HPDE6-E6E7 (cell line): ENCODE data around the gene SDHAF3.
"Not testable (repeated sequence)": the region's sequence is repeated elsewhere in the genome, so short reads cannot be mapped to it uniquely, and the experiment has no call there.

Experiments used
- DNase-seq: peaks from one replicate; pipeline ENCODE4 v3.0.0; 2011; ENCODE audit warnings: missing footprints; ENCODE audit errors: extremely low spot score

SDHAF3 gene

DNA sequence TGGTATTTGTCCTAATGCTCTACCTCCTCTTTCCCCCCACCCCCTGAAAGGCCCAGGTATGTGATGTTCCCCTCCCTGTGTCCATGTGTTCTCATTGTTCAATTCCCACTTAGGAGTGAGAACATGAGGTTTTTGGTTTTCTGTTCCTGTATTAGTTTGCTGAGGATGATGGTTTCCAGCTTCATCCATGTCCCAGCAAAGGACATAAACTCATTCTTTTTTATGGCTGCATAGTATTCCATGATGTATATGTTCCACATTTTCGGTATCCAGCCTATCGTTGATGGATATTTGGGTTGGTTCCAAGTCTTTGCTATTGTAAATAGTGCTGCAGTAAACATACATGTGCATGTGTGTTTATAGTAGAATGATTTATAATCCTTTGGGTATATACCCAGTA lies 5.6 kb downstream of the SDHAF3 start:
- not testable (repeated sequence) for DNase-seq

DNA sequence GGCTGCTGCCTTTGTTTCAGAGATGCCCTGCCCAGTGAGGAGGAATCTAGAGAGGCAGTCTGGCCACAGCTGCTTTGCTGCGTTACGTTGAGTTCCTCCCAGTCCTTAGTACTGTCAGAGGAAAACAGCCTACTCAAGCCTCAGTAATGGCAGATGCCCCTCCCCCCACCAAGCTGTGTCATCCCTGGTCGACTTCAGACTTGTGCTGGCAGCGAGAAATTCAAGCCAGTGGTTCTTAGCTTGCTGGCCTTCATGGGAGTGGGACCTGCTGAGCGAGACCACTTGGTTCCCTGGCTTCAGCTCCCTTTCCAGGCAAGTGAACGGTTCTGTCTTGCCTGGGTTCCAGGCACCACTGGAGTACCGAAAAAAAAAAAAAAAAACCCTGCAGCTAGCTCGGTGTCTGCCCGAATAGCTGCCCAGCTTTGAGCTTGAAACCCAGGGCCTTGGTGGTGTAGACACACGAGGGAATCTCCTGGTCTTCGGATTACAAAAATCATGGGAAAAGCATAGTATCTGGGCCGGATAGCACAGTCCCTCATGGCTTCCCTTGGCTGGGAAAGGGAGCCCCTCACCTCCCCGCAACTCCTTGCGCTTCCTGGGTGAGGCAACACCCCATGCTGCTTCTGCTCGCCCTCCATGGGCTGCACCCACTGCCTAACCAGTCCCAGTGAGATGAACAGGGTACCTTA lies 9.1 kb downstream of the SDHAF3 start:
- no peak for DNase-seq

DNA sequence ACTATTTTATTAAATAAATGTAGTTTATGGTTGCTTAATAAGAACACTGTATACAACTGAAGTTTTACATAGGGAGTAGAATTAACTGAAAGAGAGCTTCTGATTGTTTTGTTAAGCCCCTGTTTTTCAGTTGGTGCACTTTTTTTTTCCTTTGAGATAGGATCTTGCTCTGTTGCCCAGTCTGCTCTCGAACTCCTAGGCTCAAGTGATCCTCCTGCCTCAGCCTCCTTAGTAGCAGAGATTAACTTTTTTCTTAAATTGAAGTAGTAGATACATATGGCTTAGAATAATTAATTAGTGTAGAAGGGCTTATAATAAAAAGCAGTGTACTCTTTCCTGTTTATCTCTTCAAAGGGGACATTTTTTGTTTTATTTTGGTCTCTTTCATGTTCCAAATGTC lies 11.2 kb downstream of the SDHAF3 start:
- no peak for DNase-seq

DNA sequence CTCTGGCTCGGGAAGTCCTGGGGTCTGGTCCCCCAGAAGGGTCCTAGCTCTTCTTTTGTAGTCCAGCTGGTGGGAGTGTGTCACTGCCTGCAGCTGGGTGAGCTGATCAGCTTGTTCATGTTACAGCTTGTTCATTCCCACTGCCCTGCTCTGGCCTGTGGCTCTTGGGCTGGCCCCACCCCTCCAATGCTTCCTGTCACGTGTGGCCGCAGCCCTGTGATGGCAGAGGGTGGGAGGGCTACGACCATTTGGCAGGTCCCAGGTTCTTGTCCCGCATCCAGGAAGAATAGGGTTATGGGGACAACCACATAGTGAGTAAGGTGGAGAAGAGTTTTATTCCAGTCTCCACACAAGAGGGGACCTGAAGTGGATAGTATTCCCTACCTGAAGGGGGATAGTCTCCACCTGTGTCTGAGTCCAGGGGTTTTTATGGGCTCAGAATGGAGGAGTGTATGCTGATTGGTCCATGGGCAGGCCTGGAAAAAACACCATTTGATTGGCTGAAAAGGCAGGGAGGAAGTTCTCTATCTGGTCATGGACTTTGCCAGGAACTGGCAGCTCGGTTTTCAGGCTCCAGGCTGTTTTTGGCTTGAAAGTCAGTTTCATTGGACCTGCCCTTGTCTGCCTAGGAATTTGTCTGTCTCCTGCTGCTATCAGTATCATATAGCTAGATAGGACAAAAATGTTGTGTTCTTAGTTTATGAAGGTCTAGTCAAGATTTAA lies 13.1 kb downstream of the SDHAF3 start:
- peak; percentile 52 for DNase-seq

DNA sequence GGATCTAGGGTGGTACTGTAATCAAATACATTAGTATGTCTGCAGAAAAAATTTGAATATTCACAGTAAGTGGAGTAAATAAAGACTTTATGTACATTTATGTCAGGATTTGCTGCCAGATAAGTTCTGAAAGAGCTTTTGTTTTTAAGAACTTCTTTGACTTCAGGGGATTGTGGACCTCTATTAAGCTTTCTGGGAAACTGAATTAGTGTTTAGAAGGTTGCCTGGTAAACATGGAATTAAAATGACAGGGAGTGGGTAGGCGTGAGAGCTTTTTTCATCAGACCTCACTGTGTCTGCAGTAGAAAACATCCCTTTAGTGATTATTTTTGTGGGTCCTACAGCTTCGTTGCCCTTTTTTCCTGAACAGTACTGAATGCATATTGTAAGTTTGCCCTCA lies 15.7 kb downstream of the SDHAF3 start:
- no peak for DNase-seq

DNA sequence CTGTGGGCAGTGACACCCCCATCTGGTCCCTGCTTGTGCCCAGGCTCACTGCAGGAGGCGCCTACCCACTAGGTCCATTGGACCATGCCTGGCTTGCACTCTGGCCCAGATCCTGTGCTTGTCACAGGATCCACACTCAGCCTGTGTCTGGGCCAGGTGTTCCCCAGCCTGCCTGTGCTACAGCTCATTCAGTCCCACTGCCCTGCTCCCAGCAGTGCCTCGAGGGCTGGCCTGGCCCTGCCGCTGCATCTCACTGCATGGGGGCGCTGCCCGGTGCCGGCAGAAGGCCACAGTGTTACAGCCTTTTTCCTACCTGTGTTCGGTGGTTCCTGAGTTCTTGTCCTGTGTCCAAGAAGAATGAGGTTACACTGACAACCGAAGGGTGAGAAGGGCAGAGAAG lies 21.3 kb downstream of the SDHAF3 start:
- no peak for DNase-seq

DNA sequence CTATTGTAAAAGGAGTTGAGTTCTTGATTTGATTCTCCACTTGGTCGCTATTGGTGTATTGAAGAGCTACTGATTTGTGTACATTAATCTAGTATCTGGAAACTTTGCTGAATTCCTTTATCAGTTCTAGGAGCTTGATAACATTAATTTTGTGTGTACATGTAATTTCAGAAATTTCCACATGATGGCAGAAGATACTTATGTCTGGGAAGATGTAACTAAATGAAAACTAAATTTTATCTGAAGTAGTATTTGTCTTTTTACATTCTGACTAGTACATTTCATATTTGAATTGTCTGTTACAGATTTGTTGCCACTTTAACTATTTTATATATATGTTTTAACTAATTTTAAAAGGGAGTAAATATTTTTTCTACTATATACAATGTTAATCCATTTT lies 27.6 kb downstream of the SDHAF3 start:
- DNase-seq: no peak

DNA sequence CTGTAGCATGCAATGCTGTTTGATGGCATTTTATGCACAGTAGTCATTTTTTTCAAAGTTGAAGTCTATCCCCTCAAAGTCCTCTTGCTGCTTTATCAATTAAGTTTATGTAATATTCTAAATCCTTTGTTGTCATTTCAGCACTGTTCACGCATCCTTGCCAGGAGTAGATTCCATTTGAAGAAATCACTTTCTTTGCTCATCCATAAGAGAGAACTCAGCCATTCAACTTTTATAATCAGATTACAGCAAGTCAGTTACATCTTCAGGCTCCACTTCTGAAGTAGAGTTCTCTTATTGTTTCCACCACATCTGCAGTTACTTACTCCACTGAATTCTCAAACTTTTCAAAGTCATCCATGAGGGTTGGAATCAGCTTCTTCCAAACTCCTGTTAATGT lies 32.3 kb downstream of the SDHAF3 start:
- no peak for DNase-seq

DNA sequence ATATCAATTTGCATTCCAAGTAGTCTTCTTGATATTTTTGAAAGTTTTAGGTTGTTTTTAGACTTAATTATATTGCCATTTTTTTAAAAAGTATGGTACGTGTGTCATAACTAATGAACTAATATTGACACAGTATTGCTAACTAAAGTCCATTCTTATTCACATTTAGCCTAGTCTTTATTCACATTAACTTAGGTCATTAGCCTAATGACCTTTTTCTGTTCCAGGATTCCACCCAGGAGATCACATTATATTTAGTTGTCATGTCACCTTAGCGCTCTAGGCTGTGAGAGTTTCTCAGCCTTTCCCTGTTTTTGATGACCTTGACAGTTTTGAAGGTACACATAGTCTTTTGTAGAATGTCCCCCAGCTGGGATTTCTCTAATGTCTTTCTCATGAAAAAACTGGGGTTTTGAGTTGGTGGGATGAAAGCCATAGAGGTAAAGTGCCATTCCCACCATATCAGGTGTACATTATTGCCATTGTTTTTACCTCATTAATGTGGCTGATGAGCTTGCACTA lies 38.5 kb downstream of the SDHAF3 start:
- DNase-seq: no peak

DNA sequence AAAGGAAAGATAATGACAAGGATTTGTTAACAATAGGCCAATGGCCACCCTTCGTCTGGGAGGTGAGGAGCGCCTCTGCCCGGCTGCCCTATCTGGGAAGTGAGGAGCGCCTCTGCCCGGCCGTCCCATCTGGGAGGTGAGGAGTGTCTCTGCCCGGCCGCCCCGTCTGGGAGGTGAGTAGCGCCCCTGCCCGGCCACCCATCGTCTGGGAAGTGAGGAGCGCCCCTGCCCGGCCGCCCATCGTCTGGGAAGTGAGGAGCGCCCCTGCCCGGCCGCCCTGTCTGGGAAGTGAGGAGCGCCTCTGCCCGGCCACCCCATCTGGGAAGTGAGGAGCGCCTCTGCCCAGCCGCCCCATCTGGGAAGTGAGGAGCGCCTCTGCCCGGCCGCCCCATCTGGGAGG lies 42.5 kb downstream of the SDHAF3 start:
- not testable (repeated sequence) for DNase-seq

DNA sequence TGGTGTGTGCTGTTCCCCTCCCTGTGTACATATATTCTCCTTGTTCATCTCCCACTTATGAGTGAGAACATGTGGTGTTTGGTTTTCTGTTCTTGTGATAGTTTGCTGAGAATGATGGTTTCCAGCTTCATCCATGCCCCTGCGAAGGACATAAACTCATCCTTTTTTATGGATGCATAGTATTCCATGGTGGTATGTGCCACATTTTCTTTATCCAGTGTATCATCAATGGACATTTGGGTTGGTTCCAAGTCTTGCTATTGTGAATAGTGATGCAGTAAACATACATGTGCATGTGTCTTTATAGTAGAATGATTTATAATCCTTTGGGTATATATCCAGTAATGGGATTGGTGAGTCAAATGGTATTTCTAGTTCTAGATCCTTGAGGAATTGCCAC lies 44.1 kb downstream of the SDHAF3 start:
- not testable (repeated sequence) for DNase-seq

DNA sequence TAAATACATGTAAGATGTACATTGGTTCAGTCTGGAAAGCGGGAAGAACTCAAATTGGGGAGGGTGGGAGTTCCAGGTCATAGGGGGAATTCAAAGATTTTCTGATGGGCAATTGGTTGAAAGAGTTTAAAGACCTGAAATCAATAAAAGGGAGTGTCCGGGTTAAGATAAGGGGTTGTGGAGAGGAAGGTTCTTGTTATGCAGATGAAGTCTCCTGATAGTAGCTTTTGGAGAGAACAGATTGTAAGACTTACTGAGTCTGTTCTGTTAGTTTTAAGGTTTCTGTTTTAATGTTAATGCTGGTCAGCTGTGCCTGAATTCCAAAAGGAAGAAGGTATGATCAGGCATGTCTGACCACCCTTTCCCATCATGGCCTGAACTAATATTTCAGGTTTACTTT lies 48.8 kb downstream of the SDHAF3 start:
- DNase-seq: no peak

DNA sequence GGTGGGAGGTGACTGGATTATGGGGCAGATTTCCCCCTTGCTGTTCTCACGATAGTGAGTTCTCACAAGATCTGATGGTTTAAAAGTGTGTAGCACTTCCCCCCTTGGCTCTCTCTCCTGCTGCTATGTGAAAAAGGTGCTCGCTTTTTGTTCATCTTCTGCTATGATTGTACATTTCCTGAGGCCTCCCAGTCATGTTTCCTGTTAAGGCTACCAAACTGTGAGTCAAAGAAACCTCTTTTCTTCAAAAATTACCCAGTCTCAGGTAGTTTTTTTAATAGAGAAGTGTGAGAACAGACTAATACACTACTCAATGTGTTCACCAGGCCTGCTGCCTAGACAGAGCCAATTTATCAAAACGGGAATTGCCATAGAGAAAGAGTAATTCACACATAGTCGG lies 49.7 kb downstream of the SDHAF3 start:
- no peak for DNase-seq

DNA sequence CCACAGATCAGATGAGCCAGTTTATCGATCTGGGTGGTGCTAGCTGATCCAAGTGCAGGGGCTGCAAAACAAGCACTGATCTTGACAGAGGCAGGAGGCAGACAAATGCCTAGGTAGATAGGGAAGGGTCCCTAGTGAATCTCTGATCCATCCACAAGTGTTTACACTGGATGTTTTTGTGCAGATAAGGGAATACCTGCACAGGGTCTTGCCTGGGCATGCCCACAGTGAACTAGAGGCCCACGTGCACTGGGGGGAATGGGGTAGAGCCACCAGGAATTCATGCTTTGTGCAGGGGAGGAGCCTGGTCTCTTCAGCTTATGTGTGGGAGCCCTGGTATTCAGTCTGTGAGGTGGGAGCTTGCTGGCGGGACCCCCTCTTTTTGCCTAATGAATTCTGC lies 50.3 kb downstream of the SDHAF3 start:
- no peak for DNase-seq

DNA sequence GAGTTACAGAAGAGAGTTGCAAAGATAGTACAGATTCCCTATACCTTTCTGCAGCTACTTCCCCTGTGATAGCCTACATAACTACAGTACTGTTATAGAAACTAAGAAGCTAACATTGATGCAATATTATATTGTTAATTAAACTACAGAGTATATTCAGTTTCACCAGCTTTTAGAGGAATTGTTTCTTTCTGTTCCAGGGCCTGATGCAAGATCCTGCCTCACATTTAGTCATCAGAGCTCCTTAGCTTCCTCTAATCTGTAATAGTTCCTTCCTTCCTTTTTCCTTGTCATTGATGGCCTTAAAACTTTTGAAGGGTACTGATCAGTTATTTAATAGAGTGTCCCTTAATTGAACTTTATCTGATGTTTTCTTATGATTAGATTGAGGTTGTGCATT lies 56.8 kb downstream of the SDHAF3 start:
- no peak for DNase-seq

DNA sequence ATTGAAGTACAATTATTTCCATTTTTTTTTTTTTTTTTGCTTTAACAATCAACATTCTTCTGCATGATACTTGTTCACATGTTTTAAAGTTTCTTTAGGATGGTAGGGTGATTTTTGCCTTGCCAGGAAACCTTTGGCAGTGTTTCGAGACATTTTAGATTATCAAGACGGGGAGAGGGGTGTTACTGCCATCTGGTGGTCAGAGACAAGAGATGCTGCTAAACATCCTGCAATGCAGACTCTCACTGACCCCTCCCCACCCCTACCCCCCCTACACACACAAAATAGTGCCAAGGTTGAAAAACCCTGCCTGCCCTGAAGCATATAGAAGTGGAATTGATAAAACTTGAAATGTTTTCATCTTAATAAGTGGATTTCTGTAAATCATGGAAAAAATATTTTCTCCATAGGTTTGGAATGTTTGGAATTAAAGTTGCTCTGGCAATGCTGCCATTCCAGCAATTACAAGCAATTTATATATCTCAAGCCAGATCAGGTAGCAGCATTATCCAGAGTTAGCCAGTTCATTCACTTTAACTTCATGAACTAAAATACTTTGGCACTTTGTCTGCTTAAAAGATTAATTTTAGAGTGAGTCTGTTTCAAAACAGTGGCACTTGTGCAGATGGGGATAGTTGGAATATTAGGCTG lies 62.1 kb downstream of the SDHAF3 start:
- DNase-seq: peak; percentile 41

DNA sequence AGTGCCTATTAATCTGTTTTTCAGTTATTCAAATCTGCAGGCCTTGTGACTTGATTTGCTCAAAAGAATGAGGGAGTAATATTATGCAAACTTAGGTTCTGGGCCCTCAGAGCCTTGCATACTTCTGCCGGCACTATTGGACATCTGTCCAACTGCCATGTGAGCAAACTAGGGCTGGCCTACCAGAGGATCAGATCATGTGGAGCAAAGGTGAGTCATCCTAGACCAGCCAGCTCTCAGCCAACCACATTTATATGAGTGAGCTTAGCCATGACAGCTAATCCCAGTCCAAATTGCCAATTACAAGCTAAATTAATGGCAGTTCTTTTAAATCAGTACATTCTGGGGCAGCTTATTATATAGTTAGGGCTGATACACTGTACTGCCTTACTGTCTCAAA lies 69.6 kb downstream of the SDHAF3 start:
- no peak for DNase-seq

DNA sequence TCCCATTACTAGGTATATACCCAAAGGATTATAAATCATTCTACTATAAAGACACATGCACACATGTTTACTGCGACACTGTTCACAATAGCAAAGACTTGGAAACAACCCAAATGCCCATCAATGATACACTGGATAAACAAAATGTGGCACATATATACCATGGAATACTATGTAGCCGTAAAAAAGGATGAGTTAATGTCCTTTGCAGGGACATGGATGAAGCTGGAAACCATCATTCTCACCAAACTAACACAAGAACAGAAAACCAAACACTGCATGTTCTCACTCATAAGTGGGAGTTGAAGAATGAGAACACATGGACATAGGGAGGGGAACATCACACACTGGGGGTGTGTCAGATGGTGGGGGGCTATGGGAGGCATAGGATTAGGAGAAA lies 78.7 kb downstream of the SDHAF3 start:
- not testable (repeated sequence) for DNase-seq

DNA sequence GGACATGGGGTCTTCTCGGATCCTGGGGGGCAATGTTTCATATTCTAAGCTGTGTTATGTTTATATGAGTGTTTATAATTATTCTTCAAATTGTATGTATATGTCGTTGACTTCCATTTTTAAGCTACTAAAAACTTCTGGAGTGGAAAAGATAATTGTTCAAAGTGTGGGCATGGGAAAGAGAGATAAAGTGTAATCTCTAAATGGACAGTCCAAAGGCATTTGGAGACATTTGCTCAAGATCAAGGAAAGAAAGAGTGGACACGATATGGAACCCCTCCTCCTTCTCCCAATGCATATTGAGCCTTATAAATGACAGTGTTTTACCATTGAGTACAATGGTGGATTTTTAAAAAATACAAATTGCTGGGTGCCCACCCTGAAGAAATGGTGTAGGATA lies 81.1 kb downstream of the SDHAF3 start:
- DNase-seq: no peak

DNA sequence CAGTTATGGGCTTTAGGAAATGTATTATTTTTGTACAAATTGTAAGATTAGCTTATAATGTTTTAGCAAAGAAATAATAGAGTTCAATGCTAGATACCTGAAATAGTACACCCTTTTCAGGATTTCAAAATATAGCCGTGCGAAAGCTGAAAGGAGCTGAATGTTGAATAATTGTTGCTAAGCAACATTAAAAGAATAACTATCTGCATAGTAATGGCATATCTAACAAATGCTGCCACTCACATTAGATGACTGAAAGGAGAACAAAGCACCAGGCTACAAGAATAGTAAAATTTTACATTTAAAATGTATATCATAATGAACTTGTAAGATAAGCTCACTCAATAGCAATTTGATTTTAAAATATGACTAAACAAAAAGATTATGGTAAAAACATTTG lies 82.5 kb downstream of the SDHAF3 start:
- no peak for DNase-seq

DNA sequence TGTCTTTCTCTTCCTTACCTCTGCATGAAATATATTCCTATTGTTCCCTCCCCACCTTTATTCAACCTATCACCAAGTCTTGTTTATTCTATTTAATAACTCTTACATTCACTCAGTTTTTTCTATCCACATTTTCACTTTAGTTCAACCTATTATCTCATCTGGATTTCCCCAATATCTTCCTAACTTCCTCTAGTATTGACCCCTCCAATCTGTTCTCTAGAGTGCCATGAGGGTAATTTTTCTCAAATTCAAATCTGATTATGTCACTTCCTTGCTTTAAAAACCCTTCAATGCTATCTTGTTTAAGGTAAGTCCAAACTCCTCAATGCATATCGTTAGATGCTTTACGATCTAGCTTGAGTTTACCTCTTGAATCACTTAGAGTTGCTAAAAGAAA lies 86.5 kb downstream of the SDHAF3 start:
- DNase-seq: no peak

DNA sequence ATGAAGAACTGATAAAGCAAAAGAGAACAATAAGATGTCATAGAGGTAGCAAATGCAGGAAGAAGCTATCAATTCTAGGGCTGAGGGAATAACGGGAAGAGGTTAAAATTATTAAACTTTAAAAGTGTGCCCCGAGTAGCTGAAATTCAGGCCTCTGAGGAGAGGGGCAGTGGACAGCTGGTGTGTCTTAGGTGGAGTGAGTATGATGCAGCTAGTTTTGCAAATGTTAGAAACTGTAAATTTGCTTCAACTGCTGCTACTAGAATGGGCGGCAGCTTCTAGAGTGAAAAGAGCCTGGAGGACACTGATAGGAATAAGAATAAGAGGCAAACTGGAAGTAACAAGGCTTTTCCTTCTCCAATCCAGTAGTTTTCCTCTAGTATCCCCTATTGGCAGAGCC lies 87.3 kb downstream of the SDHAF3 start:
- DNase-seq: no peak

DNA sequence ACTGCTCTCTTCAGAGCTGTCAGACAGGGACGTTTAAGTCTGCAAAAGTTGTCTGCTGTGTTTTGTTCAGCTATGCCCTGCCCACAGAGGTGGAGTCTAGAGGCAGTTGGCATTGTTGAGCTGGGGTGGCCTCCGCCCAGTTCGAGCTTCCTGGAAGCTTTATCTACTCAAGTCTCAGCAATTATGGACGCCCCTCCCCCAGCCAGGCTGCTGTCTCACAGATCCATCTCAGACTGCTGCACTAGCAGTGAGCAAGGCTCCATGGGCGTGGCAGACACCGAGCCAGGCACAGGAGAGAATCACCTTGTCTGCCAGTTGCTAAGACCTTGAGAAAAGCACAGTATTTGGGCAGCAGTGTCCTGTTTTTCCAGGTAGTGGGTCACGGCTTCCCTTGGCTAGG lies 98.1 kb downstream of the SDHAF3 start:
- no peak for DNase-seq
